Psoas muscle (tissue), 8 donors: ENCODE data around the gene RAD21L1. TPM values are rescaled to one million over a fixed set of nuclear protein-coding genes. Genes with fewer than 3 reads are reported as not detected.

Experiments used
- ATAC-seq, 4 donors: fragments of 200-7000 bp; cut with Tn5 transposase; one replicate each; pipeline ENCODE4 v1.9.1; 2020; ENCODE audit warnings: moderate library complexity in 3 of 4, mild to moderate bottlenecking in 2 of 4
- DNase-seq, 2 donors: peaks; one replicate each; pipeline ENCODE4 v3.0.0-alpha.2; 2020
- H3K27ac ChIP-seq: fragments of 200-600 bp; one replicate; pipeline ENCODE4 v1.8.0; 2022
- H3K27me3 ChIP-seq, 3 donors: fragments of 200-600 bp in 1 of 3; one replicate each; pipeline versions ENCODE4 v1.6.1 to v1.8.0; 2013 to 2022; ENCODE audit warnings: low read length in 2 of 3, mild to moderate bottlenecking in 2 of 3, moderate library complexity in 1 of 3; ENCODE audit not compliant: insufficient read depth in 3 of 3
- H3K36me3 ChIP-seq, 2 donors: fragments of 200-600 bp in 1 of 2; one replicate each; pipeline versions ENCODE4 v1.6.1 to v1.8.0; 2013 to 2022; ENCODE audit warnings: low read depth in 1 of 2, mild to moderate bottlenecking in 1 of 2, moderate library complexity in 1 of 2; ENCODE audit not compliant: insufficient read depth in 1 of 2
- H3K4me1 ChIP-seq: fragments of 200-600 bp; one replicate; pipeline ENCODE4 v1.8.0; 2022
- H3K4me3 ChIP-seq: fragments of 200-600 bp; one replicate; pipeline ENCODE4 v1.8.0; 2022; ENCODE audit warnings: mild to moderate bottlenecking
- H3K9me3 ChIP-seq: fragments of 200-600 bp; one replicate; pipeline ENCODE4 v1.8.0; 2022
- CTCF ChIP-seq: fragments of 200-600 bp; IDR thresholded peaks from one replicate; pipeline ENCODE4 v1.8.0; 2022; ENCODE audit warnings: antibody characterized with exemption
- WGBS, 3 donors: extraction: QIAGEN DNeasy Blood & Tissue Kit; methylation state at CpG; one replicate each; pipeline versions ENCODE4 v1.1.6 to v1.1.7; 2013; 5-methylcytosine and 5-hydroxymethylcytosine counted together
- intact Hi-C, 2 donors: fragments of 100-400 bp; cut with DNase I; formaldehyde crosslinking; loops; one replicate each; pipeline versions ENCODE4 v1.11.0 to v1.14.2; 2022
- polyA plus RNA-seq, 3 donors: library from polyadenylated mRNA; stranded (reverse); fragments of 200-250 nt; gene quantifications; one replicate each; pipeline ENCODE4 v1.2.3, GENCODE V29; 2013
- total RNA-seq, 4 donors: library from RNA; stranded (reverse); fragmentation: NEBNext Ultra II Directional in 2 of 4; extraction: Animal tissue kit (Norgen Biotek cat#: 25700) in 2 of 4; gene quantifications; one replicate each; pipeline versions ENCODE4 v1.2.1 to v1.2.4, GENCODE V29; 2021 to 2023
- donor health status: healthy with polysubstance abuse.
- donor health status: DM: no; HTN: no; CAD: no; lungs with moderate emphysema.
- donor health status: Bipolar disorder and iron deficiency.
- donor health status: healthy.
- donor health status: DM: yes; HTN: yes; CAD: no.
- donor health status: DM: no; HTN: no; CAD: no.
- donor health status: DM: no; HTN: no; CAD: no.
- donor health status: DM: yes; HTN: yes; CAD: no.

RAD21L1 gene
- total and polyA plus RNA-seq, 7 donors: not detected

GRCh38 chr20:1287306-1287705, 61.5 kb downstream of the RAD21L1 start:
- TF ChIP-seq CTCF: no peak
- Histone ChIP-seq H3K4me3 (no peak overlapping the region), H3K36me3 (no peaks in the 10 kb centered on the region), H3K27me3 (no peaks in the 10 kb centered on the region), H3K9me3 (no peaks in the 10 kb centered on the region), H3K27ac (no peak overlapping the region), H3K4me1 (peaks cover 14% of the 10 kb centered on the region)
- ATAC-seq: no peak
- DNase-seq: no peak
- intact Hi-C loops: no loop called here
- WGBS, 3 donors: 91 to 97% (median 96%) methylated on average over 1 of the region's 1 CpG

GRCh38 chr20:1287787-1288569, 62.1 kb downstream of the RAD21L1 start:
- Histone ChIP-seq H3K27me3 (no peaks in the 10 kb centered on the region), H3K9me3 (no peaks in the 10 kb centered on the region), H3K27ac (no peak overlapping the region), H3K4me1 (peaks cover 14% of the 10 kb centered on the region), H3K4me3 (no peak overlapping the region), H3K36me3 (no peaks in the 10 kb centered on the region)
- no peak for TF ChIP-seq CTCF
- DNase-seq: no peak
- no peak for ATAC-seq
- 48 to 66% (median 61%) methylated on average over 11 of the region's 11 CpGs for WGBS, 3 donors
- intact Hi-C loops: no loop called here

- Histone ChIP-seq H3K36me3 (no peaks in the 10 kb centered on the region), H3K27me3 (no peaks in the 10 kb centered on the region), H3K4me1 (peaks cover 14% of the 10 kb centered on the region), H3K27ac (peak overlapping the region; percentile 55), H3K9me3 (no peaks in the 10 kb centered on the region), H3K4me3 (no peak overlapping the region)
- peak; percentile 86 to 96 (median 92) for ATAC-seq
- intact Hi-C loops: no loop called here
- WGBS, 3 donors: 23 to 36% (median 33%) methylated on average over 5 of the region's 5 CpGs
- TF ChIP-seq CTCF: no peak
- peak in 1 of 2 donors; percentile 78 for DNase-seq
These were observed 65.4 kb downstream of the RAD21L1 start for GRCh38 chr20:1291191-1291741.

GRCh38 chr20:1292620-1293019, 66.8 kb downstream of the RAD21L1 start:
- 93 to 97% (median 97%) methylated on average over 1 of the region's 1 CpG for WGBS, 3 donors
- Histone ChIP-seq H3K27ac (no peak overlapping the region), H3K9me3 (no peaks in the 10 kb centered on the region), H3K4me1 (peaks cover 14% of the 10 kb centered on the region), H3K4me3 (no peak overlapping the region), H3K27me3 (no peaks in the 10 kb centered on the region), H3K36me3 (no peaks in the 10 kb centered on the region)
- intact Hi-C loops: no loop called here
- DNase-seq: no peak
- no peak for ATAC-seq
- TF ChIP-seq CTCF: no peak
